K562 (cell line): ENCODE measurements around the gene LYPD4. TPM values are rescaled to one million over a fixed set of nuclear protein-coding genes. Genes with fewer than 3 reads are reported as not detected.
A peak's percentile ranks its signal among the peaks of the same experiment; 100 is the strongest.

Experiments used
- ATAC-seq: fragments of 200-7000 bp; cut with Tn5 transposase; 3 replicates; pipeline ENCODE4 v1.9.1; 2020; ENCODE audit warnings: moderate library complexity
- BruUV-seq: library from RNA; stranded (reverse); fragments of 400-500 nt; replicated peaks from 2 replicates; lab custom pipeline; 2021; lab: Mats Ljungman, UMichigan
- CTCF ChIA-PET: fragments of 300-600 bp; formaldehyde crosslinking; extraction: SDS; loops from one replicate; lab custom pipeline; 2021; ENCODE audit warnings: low intra/inter-chr PET ratio; lab: Yijun Ruan, JAX
- POLR2A ChIA-PET: fragments of 300-600, 350-650 bp; sonication (Branson Sonifier 250); formaldehyde crosslinking; extraction: SDS; loops from one replicate; lab custom pipeline; 2021; ENCODE audit warnings: antibody characterized with exemption, inconsistent platforms; lab: Yijun Ruan, JAX
- DNase-seq, 4 experiments: peaks; one replicate each; pipeline versions ENCODE4 v3.0.0 to v3.0.0-alpha.2; 2011 to 2018; ENCODE audit warnings: low spot score in 3 of 4, mixed read lengths in 3 of 4; ENCODE audit errors: extremely low read depth in 1 of 4
- FAIRE-seq: peaks from 2 replicates; lab custom pipeline; 2011; peaks lifted over from hg19 to GRCh38; lab: Jason Lieb, UNC
- H2AFZ ChIP-seq: 2 replicates; pipeline ENCODE4 v1.6.0; 2011; ENCODE audit warnings: low read depth, low read length, control low read depth, inconsistent platforms
- H3K27ac ChIP-seq: fragments of 200-600 bp; 3 replicates; pipeline ENCODE4 v1.8.0; 2011; ENCODE audit warnings: low read depth, mild to moderate bottlenecking, control low read depth, inconsistent platforms, low read length, moderate library complexity, mixed read lengths; ENCODE audit errors: extremely low read depth
- H3K27me3 ChIP-seq, 2 experiments: fragments of 300-600 bp in 1 of 2; 2 replicates in 1 of 2; 3 replicates in 1 of 2; pipeline versions ENCODE4 v1.6.0 to v1.8.0; 2011; ENCODE audit warnings: inconsistent platforms in 2 of 2, low read length in 2 of 2, mild to moderate bottlenecking in 1 of 2, mixed read lengths in 1 of 2, moderate library complexity in 1 of 2; ENCODE audit not compliant: control insufficient read depth in 2 of 2, insufficient read depth in 2 of 2
- H3K36me3 ChIP-seq: fragments of 300-600 bp; 3 replicates; pipeline ENCODE4 v1.8.0; 2011; ENCODE audit warnings: mild to moderate bottlenecking, low read length, inconsistent platforms; ENCODE audit not compliant: control insufficient read depth, insufficient read depth
- H3K4me1 ChIP-seq, 2 experiments: fragments of 200-600 bp in 1 of 2; replicated peaks in 1 of 2; 2 replicates in 1 of 2; 3 replicates in 1 of 2; pipeline versions ENCODE4 v1.5.1 to v1.8.0; 2011; ENCODE audit warnings: inconsistent platforms in 2 of 2, low read length in 2 of 2, mild to moderate bottlenecking in 1 of 2, mixed read lengths in 1 of 2, moderate library complexity in 1 of 2; ENCODE audit not compliant: control insufficient read depth in 2 of 2, insufficient read depth in 2 of 2
- H3K4me2 ChIP-seq: 2 replicates; pipeline ENCODE4 v1.6.1; 2011; ENCODE audit warnings: low read length, control low read depth, inconsistent platforms, mixed read lengths; ENCODE audit not compliant: insufficient read depth
- H3K4me3 ChIP-seq: fragments of 200-600 bp; sonication (generic), shearing (Covaris generic); 2 replicates; pipeline ENCODE4 v1.5.1; 2016; ENCODE audit warnings: control low read depth, inconsistent platforms
- H3K79me2 ChIP-seq: fragments of 200-600 bp; 3 replicates; pipeline ENCODE4 v1.8.0; 2011; ENCODE audit warnings: low read length, inconsistent platforms; ENCODE audit not compliant: control insufficient read depth, insufficient read depth
- H3K9ac ChIP-seq, 2 experiments: 2 replicates each; pipeline versions ENCODE4 v1.6.0 to v1.6.1; 2011; ENCODE audit warnings: low read depth in 2 of 2, low read length in 2 of 2, control low read depth in 1 of 2, inconsistent platforms in 1 of 2, mild to moderate bottlenecking in 1 of 2, mixed read lengths in 1 of 2; ENCODE audit not compliant: insufficient read depth in 1 of 2
- H3K9me1 ChIP-seq: one replicate; pipeline ENCODE4 v1.6.0; 2011; ENCODE audit warnings: inconsistent platforms, mild to moderate bottlenecking, low read length, moderate library complexity; ENCODE audit not compliant: control insufficient read depth, insufficient read depth
- H3K9me3 ChIP-seq: replicated peaks from 2 replicates; pipeline ENCODE4 v1.5.1; 2011; ENCODE audit warnings: low read depth, low read length, inconsistent platforms; ENCODE audit not compliant: control insufficient read depth, insufficient read depth
- H4K20me1 ChIP-seq: replicated peaks from 2 replicates; pipeline ENCODE4 v1.6.1; 2011; ENCODE audit warnings: low read length, inconsistent platforms, mixed read lengths; ENCODE audit not compliant: control insufficient read depth, insufficient read depth
- CBX2 ChIP-seq: fragments of 200-600 bp; sonication (generic); IDR thresholded peaks from one replicate; pipeline ENCODE4 v1.6.1; 2012; ENCODE audit warnings: mild to moderate bottlenecking, low read length, inconsistent platforms; ENCODE audit not compliant: insufficient read depth, poor library complexity, severe bottlenecking
- EHMT2 ChIP-seq: fragments of 450-650 bp; IDR thresholded peaks from 2 replicates; pipeline ENCODE4 v1.6.1; 2018; ENCODE audit warnings: antibody characterized with exemption
- GTF2A2 ChIP-seq: IDR thresholded peaks from 2 replicates; pipeline ENCODE4 v1.6.1; 2016; ENCODE audit warnings: mild to moderate bottlenecking, missing genetic modification characterization, missing compliant biosample characterization
- IRF9 ChIP-seq: fragments of 450-650 bp; IDR thresholded peaks from 2 replicates; pipeline ENCODE4 v1.6.1; 2016; ENCODE audit warnings: missing biosample characterization, missing genetic modification characterization
- KAT7 ChIP-seq: sonication (generic); formaldehyde crosslinking; IDR thresholded peaks from 2 replicates; pipeline ENCODE4 v1.8.0; 2022; ENCODE audit warnings: missing genetic modification reagents, mild to moderate bottlenecking, borderline replicate concordance
- MEIS2 ChIP-seq: fragments of 450-650 bp; IDR thresholded peaks from 2 replicates; pipeline ENCODE4 v1.6.1; 2014; ENCODE audit warnings: mild to moderate bottlenecking; ENCODE audit not compliant: partially characterized antibody
- NCOA1 ChIP-seq: fragments of 450-650 bp; IDR thresholded peaks from 2 replicates; pipeline ENCODE4 v1.6.1; 2016; ENCODE audit warnings: low read depth
- NEUROD1 ChIP-seq: fragments of 150-350 bp; IDR thresholded peaks from 2 replicates; pipeline ENCODE4 v1.6.1; 2014; ENCODE audit warnings: borderline replicate concordance, low read length, low read depth; ENCODE audit not compliant: partially characterized antibody
- RBM22 ChIP-seq: fragments of 200-400 bp; formaldehyde crosslinking; IDR thresholded peaks from 2 replicates; pipeline ENCODE4 v1.6.1; 2018; ENCODE audit warnings: low read length, low read depth; ENCODE audit not compliant: poor library complexity, severe bottlenecking
- RCOR1 ChIP-seq, 2 experiments: IDR thresholded peaks; 2 replicates each; pipeline ENCODE4 v1.6.1; 2012; ENCODE audit warnings: low read depth in 2 of 2, low read length in 2 of 2, borderline replicate concordance in 1 of 2, improper control_type of control experiment in 1 of 2
- ZNF407 ChIP-seq: fragments of 450-650 bp; IDR thresholded peaks from 2 replicates; pipeline ENCODE4 v1.6.1; 2016; ENCODE audit warnings: low read depth
- ZNF586 ChIP-seq: fragments of 450-650 bp; formaldehyde crosslinking; conservative IDR thresholded peaks from 2 replicates; pipeline ENCODE4 v1.4.0; 2020; ENCODE audit warnings: mild to moderate bottlenecking, moderate library complexity
- ZZZ3 ChIP-seq: fragments of 450-650 bp; IDR thresholded peaks from 2 replicates; pipeline ENCODE4 v1.6.1; 2016; ENCODE audit warnings: antibody characterized with exemption, mild to moderate bottlenecking, moderate library complexity
- whole genome bisulfite sequencing: fragments of 100-300 bp; shearing (Covaris generic); methylation state at CpG from one replicate; pipeline ENCODE4 v1.1.6; 2016; ENCODE audit warnings: low coverage, mixed read lengths; ENCODE audit not compliant: insufficient coverage; ENCODE audit errors: missing lambda C conversion rate; 5-methylcytosine and 5-hydroxymethylcytosine counted together
- in situ Hi-C: fragments of 300-500 bp; cut with MboI; formaldehyde crosslinking; loops from 4 replicates; pipeline ENCODE4 v1.15.0; 2018; ENCODE audit warnings: inconsistent platforms, mixed read lengths
- intact Hi-C: fragments of 100-400 bp; cut with micrococcal nuclease; formaldehyde crosslinking; loops from 2 replicates; pipeline ENCODE4 v1.14.2; 2022
- polyA plus RNA-seq, 8 experiments: library from polyadenylated mRNA; depleted of rRNA in 4 of 8; stranded (reverse) in 5 of 8; unstranded in 3 of 8; fragments of >200 nt; fragmentation: Nextera tagmentation in 2 of 8; fragmentation: Illumina TruSeq in 1 of 8; extraction: Ambion mirVana in 2 of 8; extraction: Trizol in 1 of 8; gene quantifications; 2 replicates each; pipeline versions ENCODE4 v1.2.1 to v1.2.3, GENCODE V29; 2011 to 2014; ENCODE audit warnings: inconsistent platforms in 1 of 8, missing spikeins in 1 of 8
- total RNA-seq, 7 experiments: library from RNA; depleted of rRNA in 6 of 7; stranded (reverse); fragments of >200 nt in 6 of 7; fragmentation: Illumina TruSeq in 2 of 7; extraction: Trizol in 2 of 7; gene quantifications; 2 replicates each; pipeline versions ENCODE4 v1.2.1 to v1.2.3, GENCODE V29; 2011 to 2021; ENCODE audit warnings: low replicate concordance in 1 of 7

Gene LYPD4
- total and polyA plus RNA-seq, 9 of the 15 experiments (the other 6 are each of a cell fraction or from before 2014, with no cell fraction given) = 0.11 TPM; not detected in 8

GRCh38 chr19:41801792-41802211 lies 42.7 kb downstream of the LYPD4 start:
- Histone ChIP-seq H4K20me1 (no peaks in the 10 kb centered on the region), H3K36me3 (no peaks in the 10 kb centered on the region), H2AFZ (no peak overlapping the region), H3K4me1 (no peaks in the 10 kb centered on the region), H3K27me3 (peaks cover 11 to 36% of the 10 kb centered on the region in 2 experiments), H3K9me3 (no peaks in the 10 kb centered on the region), H3K27ac (no peak overlapping the region), H3K9ac (no peak overlapping the region), H3K79me2 (no peaks in the 10 kb centered on the region), H3K4me3 (no peak overlapping the region), H3K4me2 (no peak overlapping the region), H3K9me1 (no peaks in the 10 kb centered on the region)
- intact Hi-C loops (no loop called here), in situ Hi-C loops (no loop called here)
- ATAC-seq = no peak
- POLR2A ChIA-PET = interaction anchor here (0.6 to 0.8 kb wide), 2 partner anchors 9 to 434 kb away, joined by 3 read pairs; no protein-coding TSS in a partner anchor
- no TSS peak for BruUV-seq
- CTCF ChIA-PET = no interaction called here
- DNase-seq = no peak
- no peak for FAIRE-seq
- 0% methylated on average over 2 of the region's 2 CpGs for whole genome bisulfite sequencing
- TF ChIP-seq CBX2 = no peak
- TF ChIP-seq ZNF586 (CRISPR knock-in tag) = no peak
- TF ChIP-seq RCOR1 (IDR thresholded peaks at IDR 0.05; ENCODE audit: borderline replicate concordance in 1 of 2, low read depth in 2 of 2, low read length in 2 of 2) = 0 out of 4 replicates have a peak, but pooled peaks of 1 of the 2 experiments have one; percentile 12
- TF ChIP-seq MEIS2 = peak; percentile 7
- TF ChIP-seq RBM22 = no peak
- TF ChIP-seq GTF2A2 = no peak
- no peak for TF ChIP-seq NEUROD1
- no peak for TF ChIP-seq ZZZ3
- no peak for TF ChIP-seq KAT7
- no peak for TF ChIP-seq ZNF407
- no peak for TF ChIP-seq EHMT2
- TF ChIP-seq NCOA1 = no peak
- no peak for TF ChIP-seq IRF9 (tag)
